ENCODE results near the gene ARRB1. TPM values are rescaled to one million over a fixed set of nuclear protein-coding genes. Genes with fewer than 3 reads are reported as not detected.

The ARRB1 gene
- polyA plus RNA-seq, 1 of the 3 experiments (the other 2 are of a cell fraction): 7.0 TPM

DNA sequence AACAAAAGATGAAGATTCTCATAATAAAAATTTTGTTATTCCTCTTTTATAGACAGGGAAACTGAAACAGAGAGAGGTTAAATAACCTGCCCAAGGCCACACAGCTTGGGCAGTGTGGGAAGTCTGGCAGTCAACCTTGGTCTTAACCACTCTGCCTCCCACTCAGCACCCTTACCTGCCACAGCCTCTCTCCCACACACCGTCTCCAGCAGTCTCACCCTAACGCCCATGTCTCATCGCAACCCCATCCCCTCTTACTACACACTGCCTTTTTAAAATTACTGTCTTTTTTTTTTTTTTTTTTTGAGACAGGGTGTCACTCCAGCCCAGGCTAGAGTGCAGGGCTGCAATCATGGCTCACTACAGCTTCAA is 25.0 kb downstream of the ARRB1 start:
- no peak for DNase-seq
- H3K9ac ChIP-seq: no peak overlapping the region
- no peak overlapping the region for H3K4me3 ChIP-seq (ENCODE audit: low read depth in 2 of 2, low read length in 1 of 2)
- no peaks in the 10 kb centered on the region for H3F3A ChIP-seq (replicated peaks; ENCODE audit: insufficient read depth)
- H4K20me1 ChIP-seq (ENCODE audit: insufficient read depth): no peaks in the 10 kb centered on the region
- no peak overlapping the region for H3K4me2 ChIP-seq
- TF ChIP-seq REST (IDR thresholded peaks at IDR 0.05; ENCODE audit: low read depth, low read length): no peak
- no peak for TF ChIP-seq GATA2 (CRISPR knock-in tag; IDR thresholded peaks at IDR 0.05)
- no peak for TF ChIP-seq POLR2AphosphoS5 (IDR thresholded peaks at IDR 0.05; ENCODE audit: low read depth, low read length)
- TF ChIP-seq, protein P1, sequence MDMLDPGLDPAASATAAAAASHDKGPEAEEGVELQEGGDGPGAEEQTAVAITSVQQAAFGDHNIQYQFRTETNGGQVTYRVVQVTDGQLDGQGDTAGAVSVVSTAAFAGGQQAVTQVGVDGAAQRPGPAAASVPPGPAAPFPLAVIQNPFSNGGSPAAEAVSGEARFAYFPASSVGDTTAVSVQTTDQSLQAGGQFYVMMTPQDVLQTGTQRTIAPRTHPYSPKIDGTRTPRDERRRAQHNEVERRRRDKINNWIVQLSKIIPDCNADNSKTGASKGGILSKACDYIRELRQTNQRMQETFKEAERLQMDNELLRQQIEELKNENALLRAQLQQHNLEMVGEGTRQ (IDR thresholded peaks at IDR 0.05; ENCODE audit: borderline replicate concordance, low read depth, low read length): no peak
- no peak for TF ChIP-seq RCOR1 (IDR thresholded peaks at IDR 0.05; ENCODE audit: low read length)
- TF ChIP-seq TAF1 (IDR thresholded peaks at IDR 0.05; ENCODE audit: borderline replicate concordance, low read depth, low read length): no peak
- H3K4me1 ChIP-seq (ENCODE audit: control insufficient read depth in 1 of 2, insufficient read depth in 2 of 2, low read depth in 1 of 2, low read length in 1 of 2): peaks cover 11 to 22% of the 10 kb centered on the region in 2 experiments; a peak in 3 of 4 replicates
- POLR2A ChIA-PET: no interaction called here
- H2AFZ ChIP-seq (ENCODE audit: low read depth): no peak overlapping the region
- CTCF ChIA-PET: interaction anchor here (0.9 to 1.8 kb wide), 6 partner anchors 14 to 186 kb away, joined by 3 to 5 read pairs (median 4); no protein-coding TSS in a partner anchor
- H3K36me3 ChIP-seq (replicated peaks in 1 of 2; ENCODE audit: control insufficient read depth in 1 of 2, insufficient read depth in 2 of 2, low read length in 1 of 2): no peaks in the 10 kb centered on the region
- H3K9me2 ChIP-seq: no peaks in the 10 kb centered on the region
- no peak overlapping the region for H3K27ac ChIP-seq (ENCODE audit: low read depth in 2 of 2, low read length in 1 of 2)
- no peaks in the 10 kb centered on the region for H3K79me2 ChIP-seq (ENCODE audit: insufficient read depth)
- H3K27me3 ChIP-seq (ENCODE audit: insufficient read depth): no peaks in the 10 kb centered on the region
- WGBS (ENCODE audit: low lambda C conversion rate): 85% methylated on average over 3 of the region's 3 CpGs
- no peaks in the 10 kb centered on the region for H3K9me3 ChIP-seq

DNA sequence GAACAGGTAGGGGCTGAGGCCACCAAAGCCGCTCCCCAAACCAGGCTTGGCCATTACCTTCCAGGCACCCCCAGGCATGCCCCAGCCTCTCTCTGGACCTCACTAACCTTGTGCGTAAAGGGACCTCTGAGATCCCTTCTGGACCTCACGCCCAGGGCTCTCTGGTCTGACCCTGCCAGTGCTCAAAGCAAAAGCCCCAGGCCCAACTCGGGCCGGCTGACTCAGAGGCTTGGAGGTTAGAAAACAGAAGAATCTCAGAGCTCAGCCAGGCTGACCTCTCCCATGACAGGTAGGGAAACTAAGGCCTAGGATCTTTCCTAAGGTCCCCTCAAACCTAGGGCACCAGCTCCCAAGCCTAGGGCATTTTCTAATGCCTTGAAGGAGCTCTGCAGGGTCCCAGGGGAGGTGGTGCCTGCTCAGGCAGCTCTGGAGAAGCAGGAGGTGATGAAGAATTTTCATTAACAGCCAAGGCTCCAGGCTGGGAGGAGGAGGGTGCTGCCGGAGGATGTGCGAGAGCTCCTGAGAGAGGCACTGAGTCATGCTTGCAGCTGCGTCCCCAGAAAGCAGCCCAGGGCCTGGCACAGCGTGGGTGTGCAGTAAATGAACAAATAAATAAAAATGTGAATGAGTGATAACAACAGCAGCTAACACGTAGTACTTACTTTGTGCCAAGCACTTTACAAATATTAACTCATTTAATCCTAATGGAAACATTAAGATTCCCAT is 25.6 kb downstream of the ARRB1 start:
- no peaks in the 10 kb centered on the region for H3K9me3 ChIP-seq
- no peaks in the 10 kb centered on the region for H3K27me3 ChIP-seq (ENCODE audit: insufficient read depth)
- H3K4me3 ChIP-seq (ENCODE audit: low read depth in 2 of 2, low read length in 1 of 2): no peak overlapping the region
- no peak for DNase-seq
- H3K4me2 ChIP-seq: no peak overlapping the region
- ChIA-PET CTCF (interaction anchor here (0.9 to 1.8 kb wide), 6 partner anchors 13 to 185 kb away, joined by 3 to 5 read pairs (median 4); no protein-coding TSS in a partner anchor), POLR2A (interaction anchor here (0.6 kb wide), 1 partner anchor 302 kb away, joined by 3 read pairs; no protein-coding TSS in a partner anchor)
- WGBS (ENCODE audit: low lambda C conversion rate): 37% methylated on average over 9 of the region's 10 CpGs
- H3K9me2 ChIP-seq: no peaks in the 10 kb centered on the region
- no peak overlapping the region for H2AFZ ChIP-seq (ENCODE audit: low read depth)
- no peaks in the 10 kb centered on the region for H3K36me3 ChIP-seq (replicated peaks in 1 of 2; ENCODE audit: control insufficient read depth in 1 of 2, insufficient read depth in 2 of 2, low read length in 1 of 2)
- no peaks in the 10 kb centered on the region for H3F3A ChIP-seq (replicated peaks; ENCODE audit: insufficient read depth)
- H3K9ac ChIP-seq: no peak overlapping the region
- H4K20me1 ChIP-seq (ENCODE audit: insufficient read depth): no peaks in the 10 kb centered on the region
- no peaks in the 10 kb centered on the region for H3K79me2 ChIP-seq (ENCODE audit: insufficient read depth)
- no peak overlapping the region for H3K27ac ChIP-seq (ENCODE audit: low read depth in 2 of 2, low read length in 1 of 2)
- peaks cover 11 to 22% of the 10 kb centered on the region in 2 experiments; a peak in 3 of 4 replicates for H3K4me1 ChIP-seq (ENCODE audit: control insufficient read depth in 1 of 2, insufficient read depth in 2 of 2, low read depth in 1 of 2, low read length in 1 of 2)
- TF ChIP-seq, protein P2, sequence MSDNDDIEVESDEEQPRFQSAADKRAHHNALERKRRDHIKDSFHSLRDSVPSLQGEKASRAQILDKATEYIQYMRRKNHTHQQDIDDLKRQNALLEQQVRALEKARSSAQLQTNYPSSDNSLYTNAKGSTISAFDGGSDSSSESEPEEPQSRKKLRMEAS (IDR thresholded peaks at IDR 0.05; ENCODE audit: low read depth): no peak
- TF ChIP-seq EZH2phosphoT487 (IDR thresholded peaks at IDR 0.05; ENCODE audit: borderline replicate concordance, low read depth): no peak
- TF ChIP-seq SIN3A (IDR thresholded peaks at IDR 0.05; ENCODE audit: borderline replicate concordance, low read depth, low read length): no peak
- no peak for TF ChIP-seq FOXJ3 (CRISPR knock-in tag; IDR thresholded peaks at IDR 0.05)
- no peak for TF ChIP-seq RCOR1 (IDR thresholded peaks at IDR 0.05; ENCODE audit: low read length)
- no peak for TF ChIP-seq TEAD4 (IDR thresholded peaks at IDR 0.05; ENCODE audit: borderline replicate concordance, insufficient read depth)
- no peak for TF ChIP-seq POLR2AphosphoS5 (IDR thresholded peaks at IDR 0.05; ENCODE audit: low read depth, low read length)
- 0 out of 2 replicates have a peak, but pooled peaks have one; percentile 11 for TF ChIP-seq NFIC (IDR thresholded peaks at IDR 0.05; ENCODE audit: borderline replicate concordance)
- TF ChIP-seq FOXM1 (IDR thresholded peaks at IDR 0.05; ENCODE audit: low read depth): no peak
- no peak for TF ChIP-seq GABPA (IDR thresholded peaks at IDR 0.05; ENCODE audit: low read depth)
- TF ChIP-seq USF1 (IDR thresholded peaks at IDR 0.05; ENCODE audit: borderline replicate concordance, low read depth): no peak
- TF ChIP-seq GATA2 (CRISPR knock-in tag; IDR thresholded peaks at IDR 0.05): no peak
- no peak for TF ChIP-seq RFX5 (IDR thresholded peaks at IDR 0.05; ENCODE audit: low read length)
- no peak for TF ChIP-seq YY1 (IDR thresholded peaks at IDR 0.05; ENCODE audit: low read depth)
- TF ChIP-seq TCF12 (IDR thresholded peaks at IDR 0.05): peak; percentile 67
- TF ChIP-seq MEF2A (IDR thresholded peaks at IDR 0.05; ENCODE audit: borderline replicate concordance, low read depth): no peak
- TF ChIP-seq RAD21 (IDR thresholded peaks at IDR 0.05; ENCODE audit: low read length): no peak
- no peak for TF ChIP-seq SMC3 (IDR thresholded peaks at IDR 0.05; ENCODE audit: low read depth, low read length)
- TF ChIP-seq NRF1 (IDR thresholded peaks at IDR 0.05; ENCODE audit: low read depth, low read length): no peak
- no peak for TF ChIP-seq CHD2 (IDR thresholded peaks at IDR 0.05; ENCODE audit: low read length, partially characterized antibody)

Measured in SK-N-SH (cell line).